DOHH2 (cell line): Measurements from ENCODE around the gene DOCK1.

ENCODE experiments used
- H3F3A ChIP-seq: fragments of 200-600 bp; sonication (generic), shearing (Covaris generic); 2 replicates; pipeline ENCODE4 v1.6.0; 2016; ENCODE audit warnings: antibody characterized with exemption, mild to moderate bottlenecking; ENCODE audit not compliant: control insufficient read depth, insufficient read depth
- H3K27ac ChIP-seq: fragments of 200-600 bp; sonication (generic); 2 replicates; pipeline ENCODE4 v1.5.1; 2014; ENCODE audit warnings: low read depth, mild to moderate bottlenecking, low read length, moderate library complexity
- H3K27me3 ChIP-seq: fragments of 200-600 bp; sonication (generic); 2 replicates; pipeline ENCODE4 v1.6.1; 2014; ENCODE audit warnings: mild to moderate bottlenecking, low read length, mixed read lengths; ENCODE audit not compliant: control insufficient read depth
- H3K36me3 ChIP-seq: fragments of 200-600 bp; sonication (generic); 2 replicates; pipeline ENCODE4 v1.6.1; 2014; ENCODE audit warnings: mild to moderate bottlenecking, low read length, moderate library complexity, mixed read lengths; ENCODE audit not compliant: control insufficient read depth
- H3K4me1 ChIP-seq: fragments of 200-600 bp; sonication (generic); 2 replicates; pipeline ENCODE4 v1.6.1; 2014; ENCODE audit warnings: mild to moderate bottlenecking, low read length, mixed read lengths; ENCODE audit not compliant: control insufficient read depth
- H3K4me2 ChIP-seq: fragments of 200-600 bp; sonication (generic); 2 replicates; pipeline ENCODE4 v1.6.0; 2014; ENCODE audit warnings: mild to moderate bottlenecking, low read length, moderate library complexity
- H3K4me3 ChIP-seq: fragments of 200-600 bp; sonication (generic); 2 replicates; pipeline ENCODE4 v1.5.1; 2014; ENCODE audit warnings: mild to moderate bottlenecking, low read length, mixed read lengths
- H3K79me2 ChIP-seq: fragments of 200-600 bp; sonication (generic); 2 replicates; pipeline ENCODE4 v1.6.1; 2014; ENCODE audit warnings: mild to moderate bottlenecking, low read length, mixed read lengths; ENCODE audit not compliant: control insufficient read depth
- H3K9me2 ChIP-seq: fragments of 200-600 bp; sonication (generic); replicated peaks from 2 replicates; pipeline ENCODE4 v1.6.1; 2014; ENCODE audit warnings: mild to moderate bottlenecking, low read length, mixed read lengths; ENCODE audit not compliant: control insufficient read depth
- H3K9me3 ChIP-seq: fragments of 200-600 bp; sonication (generic); 2 replicates; pipeline ENCODE4 v1.6.1; 2014; ENCODE audit warnings: antibody characterized with exemption, low read length, mixed read lengths; ENCODE audit not compliant: control insufficient read depth, insufficient read depth
- H4K20me1 ChIP-seq: fragments of 200-600 bp; sonication (generic); 2 replicates; pipeline ENCODE4 v1.6.0; 2014; ENCODE audit warnings: low read depth, mild to moderate bottlenecking, antibody characterized with exemption, low read length, moderate library complexity; ENCODE audit not compliant: control insufficient read depth, insufficient read depth
- EZH2phosphoT487 ChIP-seq: fragments of 200-600 bp; sonication (generic); IDR thresholded peaks from 2 replicates; pipeline ENCODE4 v1.6.1; 2017; ENCODE audit warnings: borderline replicate concordance, mild to moderate bottlenecking, antibody characterized with exemption, low read length, moderate library complexity, mixed read lengths
- TF ChIP-seq, protein P1 (sequence below): fragments of 200-600 bp; sonication (generic); IDR thresholded peaks from one replicate; pipeline ENCODE4 v1.5.1; 2014; ENCODE audit warnings: antibody characterized with exemption, mild to moderate bottlenecking, low read depth, low read length; ENCODE audit not compliant: poor library complexity, severe bottlenecking

Gene DOCK1

DNA sequence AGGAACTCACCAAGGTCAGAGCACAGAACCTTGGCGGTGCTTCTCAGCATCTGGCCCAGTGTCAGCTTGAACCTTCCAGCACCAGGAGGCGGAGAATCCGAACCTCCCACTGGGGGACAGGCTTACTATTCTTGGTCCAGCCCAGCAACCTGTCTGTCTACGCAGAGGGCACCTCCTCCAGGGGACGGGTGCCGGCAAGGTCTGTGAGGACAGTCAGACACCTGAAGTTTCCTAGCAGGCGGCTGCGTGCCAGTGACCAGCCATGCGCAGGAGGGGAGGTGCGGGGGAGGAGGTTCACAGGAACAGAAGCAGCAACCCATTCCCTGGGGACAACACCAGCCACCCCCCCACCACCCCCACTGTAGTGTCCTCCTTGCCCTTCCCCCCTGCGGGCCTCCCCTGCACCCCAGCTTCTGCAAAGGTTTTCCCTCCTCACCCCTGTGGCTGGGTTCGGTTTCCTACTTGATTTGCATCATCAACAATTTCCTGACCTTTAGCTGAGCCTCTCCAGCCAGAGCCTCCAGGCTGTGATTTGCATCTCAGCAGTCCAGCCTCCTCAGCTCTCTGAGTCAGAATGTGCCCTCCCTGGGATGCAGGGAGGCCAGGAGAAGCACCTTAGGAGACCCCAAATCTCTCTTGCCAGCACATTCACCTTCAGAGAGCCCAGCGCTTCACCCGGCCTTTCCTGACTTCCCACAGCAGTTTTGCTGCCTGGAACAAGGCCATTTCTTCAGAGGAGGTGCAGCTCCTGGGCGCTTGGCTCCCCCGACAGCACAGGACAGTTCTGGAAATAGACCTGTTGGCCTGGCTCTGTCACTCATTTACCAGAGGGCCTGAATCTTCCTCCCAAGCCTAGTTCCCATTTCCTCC lies 536.4 kb downstream of the DOCK1 start:
- no peaks in the 10 kb centered on the region for H3F3A ChIP-seq
- H3K4me3 ChIP-seq: no peak overlapping the region
- TF ChIP-seq, protein P1, sequence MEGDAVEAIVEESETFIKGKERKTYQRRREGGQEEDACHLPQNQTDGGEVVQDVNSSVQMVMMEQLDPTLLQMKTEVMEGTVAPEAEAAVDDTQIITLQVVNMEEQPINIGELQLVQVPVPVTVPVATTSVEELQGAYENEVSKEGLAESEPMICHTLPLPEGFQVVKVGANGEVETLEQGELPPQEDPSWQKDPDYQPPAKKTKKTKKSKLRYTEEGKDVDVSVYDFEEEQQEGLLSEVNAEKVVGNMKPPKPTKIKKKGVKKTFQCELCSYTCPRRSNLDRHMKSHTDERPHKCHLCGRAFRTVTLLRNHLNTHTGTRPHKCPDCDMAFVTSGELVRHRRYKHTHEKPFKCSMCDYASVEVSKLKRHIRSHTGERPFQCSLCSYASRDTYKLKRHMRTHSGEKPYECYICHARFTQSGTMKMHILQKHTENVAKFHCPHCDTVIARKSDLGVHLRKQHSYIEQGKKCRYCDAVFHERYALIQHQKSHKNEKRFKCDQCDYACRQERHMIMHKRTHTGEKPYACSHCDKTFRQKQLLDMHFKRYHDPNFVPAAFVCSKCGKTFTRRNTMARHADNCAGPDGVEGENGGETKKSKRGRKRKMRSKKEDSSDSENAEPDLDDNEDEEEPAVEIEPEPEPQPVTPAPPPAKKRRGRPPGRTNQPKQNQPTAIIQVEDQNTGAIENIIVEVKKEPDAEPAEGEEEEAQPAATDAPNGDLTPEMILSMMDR: no peak
- no peak for TF ChIP-seq EZH2phosphoT487
- H3K9me2 ChIP-seq: no peaks in the 10 kb centered on the region
- no peaks in the 10 kb centered on the region for H4K20me1 ChIP-seq
- H3K79me2 ChIP-seq: no peaks in the 10 kb centered on the region
- no peak overlapping the region for H3K27ac ChIP-seq
- H3K36me3 ChIP-seq: no peaks in the 10 kb centered on the region
- no peak overlapping the region for H3K4me2 ChIP-seq
- peaks cover 12% of the 10 kb centered on the region; the same call in 1 of the 2 replicates for H3K9me3 ChIP-seq
- H3K27me3 ChIP-seq: no peaks in the 10 kb centered on the region
- no peaks in the 10 kb centered on the region for H3K4me1 ChIP-seq

DNA sequence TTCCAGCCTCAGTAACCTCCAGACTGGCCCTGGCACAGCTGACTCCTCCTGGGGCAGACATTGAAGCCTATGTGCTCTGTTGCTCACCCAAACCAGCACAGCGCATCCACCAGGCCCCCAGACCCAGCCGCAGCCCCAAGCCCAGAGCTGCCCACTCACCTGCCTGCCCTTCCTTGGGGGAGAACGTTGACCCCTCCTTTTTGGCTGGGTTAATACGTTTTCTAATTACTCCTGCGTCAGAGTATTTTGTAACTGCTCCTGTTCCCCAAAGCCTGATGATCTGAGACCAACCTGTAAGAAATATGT lies 536.9 kb downstream of the DOCK1 start:
- H3K27ac ChIP-seq: no peak overlapping the region
- no peak overlapping the region for H3K4me2 ChIP-seq
- peaks cover 8% of the 10 kb centered on the region; the same call in 1 of the 2 replicates for H3K9me3 ChIP-seq
- H3K4me3 ChIP-seq: no peak overlapping the region
- no peaks in the 10 kb centered on the region for H3K79me2 ChIP-seq
- H3K27me3 ChIP-seq: no peaks in the 10 kb centered on the region
- H3K9me2 ChIP-seq: no peaks in the 10 kb centered on the region
- H3F3A ChIP-seq: no peaks in the 10 kb centered on the region
- H3K36me3 ChIP-seq: no peaks in the 10 kb centered on the region
- no peaks in the 10 kb centered on the region for H4K20me1 ChIP-seq
- H3K4me1 ChIP-seq: no peaks in the 10 kb centered on the region
- TF ChIP-seq, protein P1: no peak
- TF ChIP-seq EZH2phosphoT487: no peak

DNA sequence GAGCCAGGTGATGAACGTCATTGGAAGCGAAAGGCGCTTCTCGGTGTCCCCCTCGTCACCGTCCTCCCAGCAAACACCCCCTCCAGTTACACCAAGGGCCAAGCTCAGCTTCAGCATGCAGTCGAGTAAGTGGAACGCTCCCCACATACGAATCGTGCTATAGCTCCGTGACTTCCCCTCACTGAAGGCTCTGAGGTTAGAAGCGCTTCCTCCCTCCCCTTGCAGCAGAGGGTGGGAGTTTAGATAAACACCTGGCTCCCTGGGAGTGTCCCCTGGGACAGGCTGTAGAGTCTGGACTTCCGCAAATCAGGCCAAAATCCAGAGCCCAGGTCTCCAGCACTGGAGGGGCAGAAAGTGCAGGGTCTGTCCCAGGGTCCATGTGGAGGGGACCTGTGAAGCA lies 538.9 kb downstream of the DOCK1 start:
- H3K27me3 ChIP-seq: no peaks in the 10 kb centered on the region

More for the DNA sequence above, 538.9 kb downstream of the DOCK1 start:
- Histone ChIP-seq H3K36me3 (no peaks in the 10 kb centered on the region), H3F3A (no peaks in the 10 kb centered on the region), H3K9me2 (no peaks in the 10 kb centered on the region), H3K79me2 (no peaks in the 10 kb centered on the region), H3K4me2 (no peak overlapping the region), H3K4me3 (no peak overlapping the region), H3K27ac (no peak overlapping the region), H3K9me3 (peaks cover 8% of the 10 kb centered on the region; the same call in 1 of the 2 replicates), H3K4me1 (no peaks in the 10 kb centered on the region), H4K20me1 (no peaks in the 10 kb centered on the region)
- TF ChIP-seq EZH2phosphoT487: no peak
- TF ChIP-seq, protein P1: no peak
